ENCODE data around the gene MRPS23.

Gene MRPS23

DNA sequence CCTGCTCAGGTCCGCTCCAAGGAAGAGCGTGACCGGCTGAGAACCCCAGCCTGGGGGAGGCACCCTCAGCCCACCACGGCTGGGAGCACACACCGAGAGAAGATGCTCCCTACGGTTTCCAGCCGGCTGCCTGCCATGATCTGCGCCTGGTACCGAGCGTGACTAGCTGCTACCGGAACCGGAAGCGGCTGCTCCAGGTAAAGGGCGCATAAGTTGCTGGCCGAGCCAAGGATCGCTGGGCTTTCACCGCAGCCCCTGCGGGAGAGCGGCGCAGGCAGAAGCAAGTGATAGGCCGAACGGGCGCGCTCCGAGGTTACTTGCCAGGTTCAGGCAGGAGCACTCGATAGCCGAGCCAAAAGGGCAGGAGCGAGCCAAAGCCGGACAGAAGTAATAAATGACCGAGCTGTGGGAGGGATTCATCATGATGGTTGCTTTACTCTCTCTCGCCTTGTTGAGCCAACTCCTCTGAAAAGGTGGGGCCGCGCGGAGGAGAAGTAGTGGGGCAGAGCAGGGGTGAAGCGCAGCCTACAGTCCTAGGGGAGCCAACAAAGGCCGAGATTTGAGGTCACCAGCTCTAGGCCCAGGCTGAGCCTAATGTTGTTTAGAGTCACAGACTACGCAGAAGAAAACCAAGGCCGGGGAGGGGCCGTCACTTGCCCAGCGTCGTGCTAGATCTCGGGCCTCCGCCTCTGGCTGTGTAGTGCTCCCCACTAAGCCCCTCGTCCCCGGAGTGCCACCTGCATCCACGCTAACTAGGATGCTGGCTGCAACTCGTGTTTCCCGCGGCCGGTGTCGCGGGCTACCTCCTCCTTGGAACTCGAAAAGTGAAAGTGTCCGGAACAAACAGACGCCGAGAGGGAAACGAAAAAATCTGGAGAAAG lies at the start of gene MRPS23:
MRPS23 (minus strand) TSS at position 171 of the 881 bp plus-strand sequence; CDS start at position 137, 34 bp downstream.
- peak within 1 kb of the TSS; percentile 85 for H3K4me3 ChIP-seq (ENCODE audit: low read depth, low read length)
- peak; percentile 96 for DNase-seq (ENCODE audit: low read depth)

- no peak for DNase-seq (ENCODE audit: low read depth)
- H3K4me3 ChIP-seq (ENCODE audit: low read depth, low read length), result no peak overlapping the region
Measured at GRCh38 chr17:57899391-57899790, 49.5 kb upstream of the MRPS23 start.

DNA sequence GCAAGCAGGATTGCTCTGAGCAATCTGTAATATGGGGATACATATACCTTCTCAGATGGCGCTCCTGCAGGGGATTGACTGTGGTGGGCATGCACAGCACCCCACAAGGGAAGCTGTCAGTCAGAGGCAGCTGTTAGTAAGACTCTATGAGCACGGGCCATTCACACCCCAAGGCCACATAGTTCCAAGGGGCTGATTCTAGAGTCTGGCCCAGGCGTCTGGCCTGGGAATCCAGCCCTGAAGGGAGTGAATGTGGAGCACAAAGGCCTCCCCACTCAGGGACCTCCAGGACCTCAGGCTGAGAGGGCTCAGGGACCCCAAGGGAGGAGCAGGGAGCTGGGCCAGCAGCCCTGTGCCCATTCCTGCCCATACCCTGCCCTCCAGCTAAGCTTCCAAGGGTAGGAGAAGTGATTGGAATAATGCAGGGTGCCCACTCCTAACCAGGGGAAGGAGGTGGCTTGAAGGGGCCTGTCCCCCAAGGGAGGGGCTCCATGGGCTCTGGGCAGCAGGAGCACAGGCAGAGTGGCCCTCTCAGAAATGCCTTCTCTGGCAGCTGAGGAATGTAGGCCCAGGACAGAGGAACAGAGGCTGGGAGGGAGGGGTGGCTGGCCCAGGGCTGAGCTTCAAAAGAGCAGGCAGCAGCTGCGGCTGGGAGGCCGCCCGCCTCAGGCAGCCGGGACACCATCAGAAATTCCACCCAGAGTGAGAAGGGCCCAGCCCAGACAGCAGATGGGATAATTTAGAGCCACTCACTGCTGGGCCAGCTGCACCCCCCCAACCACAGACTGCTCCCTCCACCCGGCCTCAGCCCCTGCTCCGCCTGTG lies 48.9 kb upstream of the MRPS23 start:
- no peak overlapping the region for H3K4me3 ChIP-seq (ENCODE audit: low read depth, low read length)
- no peak for DNase-seq (ENCODE audit: low read depth)

DNA sequence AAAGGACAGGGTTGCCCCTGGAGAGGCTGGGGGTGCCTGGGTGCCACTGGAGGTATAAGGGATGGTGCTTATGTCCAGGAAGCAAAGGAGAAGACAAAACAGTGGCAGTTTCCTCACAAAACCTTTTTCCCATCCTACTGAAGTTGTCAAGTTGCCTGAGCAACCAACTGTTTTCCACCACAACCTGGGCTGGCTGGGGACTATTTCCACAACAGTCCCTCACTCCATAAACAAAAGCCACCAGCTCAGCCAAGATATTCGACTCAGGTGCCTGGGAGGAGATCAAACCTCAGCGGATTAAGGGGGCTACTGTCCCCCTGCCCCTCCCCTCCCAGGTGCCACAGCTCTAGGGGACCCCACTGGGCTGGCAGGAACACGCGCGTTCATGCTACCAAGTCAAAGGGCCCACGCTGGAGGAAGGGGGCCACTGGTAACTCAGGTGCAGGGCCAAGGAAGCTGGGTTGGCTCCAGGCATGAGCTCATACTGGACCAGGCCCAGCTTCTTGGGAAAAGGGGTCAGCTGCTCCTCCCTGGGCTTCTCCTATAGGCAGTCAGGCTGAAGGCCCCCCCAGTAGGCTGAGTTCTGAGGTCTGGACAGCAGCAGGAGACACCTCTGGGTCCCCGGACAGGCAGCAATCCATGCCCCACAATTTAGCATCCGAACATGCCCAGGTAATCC lies 45.7 kb upstream of the MRPS23 start:
- no peak for DNase-seq (ENCODE audit: low read depth)

GRCh38 chr17:57894848-57895247 lies 45.0 kb upstream of the MRPS23 start:
- H3K4me3 ChIP-seq (ENCODE audit: low read depth, low read length), result no peak overlapping the region
- DNase-seq (ENCODE audit: low read depth), result no peak

More for the DNA sequence above, 45.7 kb upstream of the MRPS23 start:
- no peak overlapping the region for H3K4me3 ChIP-seq (ENCODE audit: low read depth, low read length)

DNA sequence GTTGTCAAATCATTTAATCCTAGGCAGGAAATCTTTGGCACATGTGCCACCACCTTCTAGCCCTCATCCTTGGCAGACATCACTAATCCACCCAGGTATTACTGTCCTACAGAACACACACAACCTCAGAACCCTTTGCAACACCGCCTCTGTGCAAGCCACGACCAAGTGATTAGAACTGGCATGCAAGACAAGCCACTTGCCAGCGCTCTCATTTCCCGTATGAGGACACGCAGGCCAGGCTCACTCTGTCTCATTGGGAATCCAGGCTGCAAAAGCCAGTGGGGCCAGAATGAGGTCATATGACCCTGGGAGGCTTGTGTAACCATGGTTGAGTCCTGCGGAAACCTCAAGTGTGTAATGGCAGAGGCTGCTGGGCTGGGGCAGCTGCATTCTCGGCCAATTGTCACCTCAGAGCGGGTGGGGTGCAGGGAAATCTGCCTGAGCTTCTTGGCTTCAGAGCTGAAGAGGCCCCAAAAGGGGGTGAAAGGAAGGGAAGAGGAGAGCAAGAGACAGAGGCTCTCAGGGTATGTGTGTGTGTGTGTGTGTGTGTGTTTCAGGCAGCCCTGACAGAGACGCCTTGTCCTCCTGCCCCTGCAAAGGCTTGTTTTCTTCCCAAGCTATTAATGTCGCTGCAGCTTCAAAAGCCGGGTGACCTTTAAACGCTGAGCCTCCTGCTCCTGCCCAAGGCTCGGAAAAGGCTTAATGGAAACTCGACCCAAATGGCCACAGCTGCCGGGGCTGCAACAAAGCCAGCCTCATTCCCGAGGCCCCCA lies 43.2 kb upstream of the MRPS23 start:
- peak overlapping the region; percentile 20 for H3K4me3 ChIP-seq (ENCODE audit: low read depth, low read length)
- peak; percentile 99 for DNase-seq (ENCODE audit: low read depth)

DNA sequence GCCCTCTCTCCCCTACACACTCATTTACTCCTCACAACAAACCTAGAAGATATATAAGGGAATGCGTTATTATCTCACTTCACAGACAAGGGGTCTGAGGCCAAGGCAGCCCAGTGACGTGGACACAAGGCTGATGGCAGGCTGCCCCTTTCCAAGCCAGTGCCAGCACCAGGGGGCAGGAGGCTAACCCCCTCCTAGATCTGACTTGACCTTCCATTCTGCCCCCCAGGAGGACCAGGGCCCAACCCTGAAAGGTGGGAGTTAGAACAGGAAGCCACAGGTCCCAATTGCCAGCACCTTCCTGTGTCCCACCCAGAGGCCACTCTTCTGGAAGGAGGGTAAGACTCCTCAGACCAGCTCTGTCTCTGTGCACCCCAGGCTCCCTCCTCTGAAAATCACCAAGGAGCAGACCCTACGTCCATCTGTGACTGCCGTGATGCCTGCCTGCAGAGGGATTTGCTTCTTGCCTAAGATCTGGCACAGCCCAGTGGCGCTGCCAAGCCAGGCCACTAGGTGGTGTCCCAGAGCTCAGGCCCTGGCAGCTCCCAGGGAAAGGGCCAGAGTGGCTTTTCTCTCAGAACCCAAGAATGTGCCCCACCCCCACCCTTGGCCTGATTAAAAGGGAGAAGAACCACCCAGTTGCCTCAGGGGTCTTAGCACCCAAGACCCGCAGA lies 42.4 kb upstream of the MRPS23 start:
- peak; percentile 64 for DNase-seq (ENCODE audit: low read depth)

DNA sequence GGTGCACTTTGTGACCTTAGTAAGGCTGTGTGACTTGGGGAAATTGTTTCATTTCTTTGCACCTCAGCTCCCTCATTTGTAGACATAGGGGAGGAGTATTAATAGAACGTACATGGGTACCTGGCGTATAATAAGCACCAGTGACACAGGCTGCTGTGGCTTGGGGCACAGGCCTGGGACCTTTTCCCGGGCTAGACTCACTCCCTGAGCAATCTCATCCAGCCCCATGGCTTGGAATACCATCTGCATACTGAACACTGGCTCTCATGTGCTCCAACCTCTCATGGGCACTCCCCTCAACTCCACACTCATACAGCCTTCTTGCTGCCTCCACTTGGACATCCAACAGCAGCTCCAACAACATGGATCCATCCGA lies 41.0 kb upstream of the MRPS23 start:
- no peak for DNase-seq (ENCODE audit: low read depth)
- H3K4me3 ChIP-seq (ENCODE audit: low read depth, low read length), result no peak overlapping the region

More for the DNA sequence above, 42.4 kb upstream of the MRPS23 start:
- H3K4me3 ChIP-seq (ENCODE audit: low read depth, low read length), result no peak overlapping the region

DNA sequence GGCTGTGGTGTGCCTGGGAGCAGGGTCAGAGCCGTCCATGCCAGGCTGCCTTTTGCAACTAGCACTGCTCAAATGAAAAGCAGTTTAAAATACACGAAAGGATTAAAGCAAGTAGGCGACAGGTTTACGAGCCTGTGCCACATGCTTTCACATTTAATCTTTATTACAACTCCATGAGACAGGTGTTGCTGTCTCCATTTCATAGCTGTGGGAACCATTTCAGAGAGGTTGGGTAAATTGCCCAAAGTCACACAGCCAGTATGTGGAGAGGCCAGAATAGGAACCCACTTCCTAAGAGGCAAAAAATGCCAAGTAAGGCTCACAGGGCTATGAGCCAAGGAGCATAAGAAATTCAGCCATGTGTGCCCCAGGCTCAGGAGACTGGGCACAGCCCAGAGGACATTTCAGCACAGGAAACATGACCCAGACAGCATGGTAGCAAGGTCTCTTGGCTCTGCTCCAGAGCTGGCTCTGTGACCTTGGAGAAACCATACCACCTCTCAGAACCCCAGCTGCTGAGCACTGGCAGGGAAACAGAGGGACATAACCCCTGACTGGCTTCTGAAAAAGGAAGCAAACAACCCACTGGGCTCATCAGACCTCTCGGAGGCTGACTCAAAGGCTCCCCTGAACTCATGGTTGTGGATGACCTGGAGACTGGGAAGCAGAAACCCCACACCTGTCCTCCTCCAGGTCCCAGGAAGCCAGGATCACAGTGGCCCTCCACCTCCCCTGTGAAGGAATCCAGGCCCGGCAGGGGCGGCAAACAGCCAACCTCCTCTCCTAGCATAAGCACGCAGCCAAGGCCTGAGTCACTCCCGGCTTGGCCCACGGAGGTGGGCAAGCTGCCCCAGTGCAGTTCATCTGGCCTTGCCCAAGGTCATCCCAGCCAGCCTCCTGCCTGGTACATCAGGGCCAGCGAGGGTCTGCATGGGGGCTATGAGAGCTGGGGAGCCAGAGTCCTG lies 40.3 kb upstream of the MRPS23 start:
- DNase-seq (ENCODE audit: low read depth), result no peak
- no peak overlapping the region for H3K4me3 ChIP-seq (ENCODE audit: low read depth, low read length)

- H3K4me3 ChIP-seq (ENCODE audit: low read depth, low read length), result no peak overlapping the region
- no peak for DNase-seq (ENCODE audit: low read depth)
Measured at GRCh38 chr17:57889252-57889651, 39.4 kb upstream of the MRPS23 start.

DNA sequence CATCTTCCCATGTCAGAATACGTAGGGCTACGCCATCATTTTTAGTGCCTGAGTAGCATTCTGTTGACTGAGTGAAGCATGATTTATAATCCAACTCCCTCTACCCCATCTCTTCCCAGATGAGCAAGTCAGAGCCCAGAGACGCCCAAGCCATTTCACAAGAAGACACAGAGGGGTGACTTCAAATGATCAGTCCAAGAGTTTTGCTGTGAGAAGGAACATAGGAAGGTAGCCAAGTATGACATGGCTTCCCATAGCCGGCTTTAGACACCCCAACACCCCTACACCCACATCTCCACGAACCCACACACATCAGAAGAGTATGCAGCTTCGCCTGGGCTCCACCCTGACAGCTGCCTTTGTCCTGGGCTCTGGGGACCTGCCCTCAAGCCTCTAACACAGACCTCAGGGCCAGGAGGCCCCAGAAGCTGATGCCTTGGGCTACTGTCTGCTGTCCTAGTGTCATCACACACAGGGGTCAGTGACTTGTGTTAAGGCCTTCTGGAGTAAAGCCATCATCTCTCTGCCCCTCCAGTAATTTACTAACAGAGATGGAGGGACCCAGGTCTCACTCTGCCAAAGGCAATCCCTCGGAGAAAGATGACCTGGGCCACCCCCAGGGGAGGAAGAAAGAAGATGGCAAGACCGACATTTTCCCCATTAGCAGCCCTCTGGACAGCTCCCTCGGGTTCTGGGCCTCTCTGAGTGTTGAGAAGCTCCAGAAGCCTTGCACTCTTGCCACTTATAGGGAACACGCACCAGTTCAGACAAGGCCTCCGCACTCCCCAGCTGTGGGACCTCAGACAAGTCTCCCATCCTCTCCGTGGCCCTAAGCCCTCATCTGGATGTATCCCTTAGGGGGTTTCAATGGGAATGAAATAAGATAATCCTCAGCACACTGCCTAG lies 38.7 kb upstream of the MRPS23 start:
- DNase-seq (ENCODE audit: low read depth), result no peak

DNA sequence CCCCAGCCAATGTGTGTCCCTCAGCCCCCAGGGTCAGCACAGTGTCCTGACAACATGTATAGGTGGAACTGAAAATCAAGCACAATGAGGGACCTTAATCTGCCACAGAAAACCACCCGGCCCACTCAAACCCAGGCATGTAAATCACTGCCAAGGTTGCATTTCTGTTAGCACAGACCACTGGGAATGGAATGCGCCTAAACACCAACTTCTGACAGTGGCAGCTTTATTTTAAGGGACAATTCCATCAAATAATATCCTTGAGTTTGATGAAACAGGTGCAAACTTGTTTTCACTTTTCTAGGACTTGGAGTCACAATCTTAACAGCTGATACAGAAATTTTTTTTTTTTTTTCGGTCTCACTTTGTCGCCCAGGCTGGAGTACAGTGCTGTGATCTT lies 37.3 kb upstream of the MRPS23 start:
- DNase-seq (ENCODE audit: low read depth), result no peak
- no peak overlapping the region for H3K4me3 ChIP-seq (ENCODE audit: low read depth, low read length)

More for the DNA sequence above, 38.7 kb upstream of the MRPS23 start:
- no peak overlapping the region for H3K4me3 ChIP-seq (ENCODE audit: low read depth, low read length)

GRCh38 chr17:57886020-57886419 lies 36.2 kb upstream of the MRPS23 start:
- H3K4me3 ChIP-seq (ENCODE audit: low read depth, low read length), result no peak overlapping the region
- DNase-seq (ENCODE audit: low read depth), result no peak

DNA sequence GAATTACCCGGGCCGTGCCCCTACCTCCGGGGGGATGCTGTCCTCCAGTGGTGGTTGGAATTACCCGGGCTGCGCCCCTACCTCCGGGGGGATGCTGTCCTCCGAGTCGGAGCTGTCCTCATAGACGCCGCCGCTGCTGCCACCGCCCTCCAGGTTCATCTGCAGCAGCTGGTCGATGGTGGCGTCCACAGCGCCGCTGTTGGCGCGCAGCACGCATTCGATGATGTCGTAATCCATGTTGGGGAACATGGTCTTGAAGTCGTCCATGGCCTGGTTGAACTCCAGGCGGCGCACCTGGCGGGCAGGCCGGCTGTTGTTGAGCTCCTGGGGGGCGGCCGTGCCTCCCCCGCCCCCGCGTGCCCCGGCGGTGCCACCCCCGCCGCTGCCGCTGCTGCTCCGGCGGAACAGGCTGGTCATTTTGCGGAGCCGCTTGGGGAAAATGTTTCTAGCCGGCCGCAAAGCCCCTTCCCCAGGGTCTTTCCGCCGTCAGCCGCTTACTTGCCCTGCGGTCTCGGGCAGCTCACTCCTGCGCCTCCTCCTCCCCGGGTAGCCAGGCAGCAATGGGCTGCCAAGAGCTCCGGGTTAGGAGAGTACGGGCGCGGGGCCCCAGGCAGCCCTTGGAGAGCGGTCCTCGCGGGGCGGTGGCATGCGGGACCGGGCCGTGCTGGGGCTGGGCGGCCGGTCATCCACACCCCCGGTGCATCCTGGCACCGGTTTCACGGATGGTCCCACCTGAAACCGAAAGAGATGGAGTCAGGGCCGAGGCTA lies 35.5 kb upstream of the MRPS23 start:
- no peak for DNase-seq (ENCODE audit: low read depth)
- no peak overlapping the region for H3K4me3 ChIP-seq (ENCODE audit: low read depth, low read length)

- no peak for DNase-seq (ENCODE audit: low read depth)
- H3K4me3 ChIP-seq (ENCODE audit: low read depth, low read length), result no peak overlapping the region
Measured at GRCh38 chr17:57881783-57882351, 32.0 kb upstream of the MRPS23 start.

DNA sequence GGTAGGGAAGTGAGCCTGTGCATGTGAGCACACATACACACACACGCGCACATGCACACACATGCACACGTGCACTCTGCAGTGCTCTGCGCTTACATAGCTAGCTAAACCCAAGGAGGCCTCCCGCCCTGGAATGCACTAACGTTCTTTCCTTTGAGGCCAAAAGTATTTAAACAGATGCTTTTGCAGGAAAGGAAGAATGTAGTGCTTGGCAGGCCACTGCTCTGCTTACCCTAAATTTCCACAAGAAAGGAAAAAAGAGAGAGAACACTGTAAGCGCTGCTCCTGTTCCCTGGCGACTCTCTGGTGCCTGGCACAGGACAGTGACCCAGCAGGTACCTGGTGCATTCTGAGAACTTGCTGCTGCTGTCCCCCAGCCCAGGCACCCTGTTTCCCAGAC lies 31.3 kb upstream of the MRPS23 start:
- no peak overlapping the region for H3K4me3 ChIP-seq (ENCODE audit: low read depth, low read length)
- DNase-seq (ENCODE audit: low read depth), result no peak
